HG02870 (cell line): ENCODE data around the gene ETFDH.
"Not testable (repeated sequence)": the region's sequence is repeated elsewhere in the genome, so short reads cannot be mapped to it uniquely, and the experiment has no call there.

Experiments
- ATAC-seq: cut with Tn5 transposase; IDR thresholded peaks from one replicate; pipeline ENCODE4 v1.9.1; 2021; ENCODE audit warnings: mild to moderate bottlenecking, moderate library complexity; ENCODE audit not compliant: unreplicated experiment

Gene ETFDH

GRCh38 chr4:158676076-158676475 is 4.0 kb downstream of the ETFDH start:
- no peak for ATAC-seq

- no peak for ATAC-seq
Measured at GRCh38 chr4:158678767-158679166, 6.7 kb downstream of the ETFDH start.

- no peak for ATAC-seq
Measured at GRCh38 chr4:158681629-158682028, 9.5 kb downstream of the ETFDH start.

- ATAC-seq = no peak
Measured at GRCh38 chr4:158682066-158682465, 10.0 kb downstream of the ETFDH start.

GRCh38 chr4:158688813-158689212 is 16.7 kb downstream of the ETFDH start:
- no peak for ATAC-seq

GRCh38 chr4:158704274-158704673 is 32.2 kb downstream of the ETFDH start:
- no peak for ATAC-seq

GRCh38 chr4:158710814-158711213 is 38.7 kb downstream of the ETFDH start:
- no peak for ATAC-seq

GRCh38 chr4:158712622-158713021 is 40.5 kb downstream of the ETFDH start:
- ATAC-seq = not testable (repeated sequence)

GRCh38 chr4:158714937-158715336 is 42.8 kb downstream of the ETFDH start:
- ATAC-seq = no peak

- ATAC-seq = no peak
Measured at GRCh38 chr4:158715802-158716201, 43.7 kb downstream of the ETFDH start.

GRCh38 chr4:158721680-158722079 is 49.6 kb downstream of the ETFDH start:
- ATAC-seq = no peak

GRCh38 chr4:158722291-158722916 is 50.3 kb downstream of the ETFDH start:
- peak; percentile 4 for ATAC-seq

GRCh38 chr4:158722917-158723793 is 51.1 kb downstream of the ETFDH start, which contains the start of gene PPID:
TSS of gene PPID (minus strand) at chr4:158723396. CDS start at chr4:158723288, 108 bp downstream.
- ATAC-seq = peak; percentile 96

- ATAC-seq = no peak
Measured at GRCh38 chr4:158724637-158725036, 52.5 kb downstream of the ETFDH start.

GRCh38 chr4:158726633-158727032 is 54.5 kb downstream of the ETFDH start:
- ATAC-seq = no peak

GRCh38 chr4:158728236-158728635 is 56.1 kb downstream of the ETFDH start:
- ATAC-seq = no peak

- ATAC-seq = peak; percentile 85
Measured at GRCh38 chr4:158729716-158730559, 57.8 kb downstream of the ETFDH start.

- ATAC-seq = no peak
Measured at GRCh38 chr4:158738866-158739265, 66.8 kb downstream of the ETFDH start.

GRCh38 chr4:158739600-158739999 is 67.5 kb downstream of the ETFDH start:
- ATAC-seq = no peak

- no peak for ATAC-seq
Measured at GRCh38 chr4:158741326-158742021, 69.4 kb downstream of the ETFDH start.

GRCh38 chr4:158746537-158746936 is 74.4 kb downstream of the ETFDH start:
- ATAC-seq = not testable (repeated sequence)
